Smooth muscle cell (in vitro differentiated cells): ENCODE measurements around the gene RASAL2. TPM values are rescaled to one million over a fixed set of nuclear protein-coding genes. Genes with fewer than 3 reads are reported as not detected.
A peak's percentile ranks its signal among the peaks of the same experiment; 100 is the strongest.

ENCODE experiments used
- DNase-seq: peaks from one replicate; lab custom pipeline; 2025; ENCODE audit not compliant: unreplicated experiment; lab: John Stamatoyannopoulos, UW
- H2AFZ ChIP-seq: fragments of 200-600 bp; sonication (generic); 2 replicates; pipeline ENCODE4 v1.6.0; 2016; ENCODE audit warnings: antibody characterized with exemption, low read depth, mild to moderate bottlenecking
- H3F3A ChIP-seq: fragments of 200-600 bp; sonication (generic); 2 replicates; pipeline ENCODE4 v1.6.0; 2017; ENCODE audit warnings: antibody characterized with exemption, low read depth
- H3K27ac ChIP-seq: fragments of 200-600 bp; sonication (generic); 2 replicates; pipeline ENCODE4 v1.5.1; 2016; ENCODE audit warnings: low read depth, mild to moderate bottlenecking
- H3K27me3 ChIP-seq: fragments of 200-600 bp; sonication (generic); 2 replicates; pipeline ENCODE4 v1.6.1; 2016; ENCODE audit warnings: low read depth, mild to moderate bottlenecking
- H3K36me3 ChIP-seq: fragments of 200-600 bp; sonication (generic); 2 replicates; pipeline ENCODE4 v1.5.1; 2016; ENCODE audit warnings: low read depth
- H3K4me1 ChIP-seq: fragments of 200-600 bp; sonication (generic); 2 replicates; pipeline ENCODE4 v1.5.1; 2016; ENCODE audit warnings: low read depth
- H3K4me2 ChIP-seq: fragments of 200-600 bp; sonication (generic); 2 replicates; pipeline ENCODE4 v1.6.0; 2016; ENCODE audit warnings: mild to moderate bottlenecking
- H3K4me3 ChIP-seq: fragments of 200-600 bp; sonication (generic); 2 replicates; pipeline ENCODE4 v1.5.1; 2016; ENCODE audit warnings: mild to moderate bottlenecking
- H3K79me2 ChIP-seq: fragments of 200-600 bp; sonication (generic); 2 replicates; pipeline ENCODE4 v1.6.0; 2016; ENCODE audit warnings: low read depth, mild to moderate bottlenecking
- H3K9ac ChIP-seq: fragments of 200-600 bp; sonication (generic); 2 replicates; pipeline ENCODE4 v1.6.0; 2016; ENCODE audit warnings: low read depth
- H3K9me3 ChIP-seq: fragments of 200-600 bp; sonication (generic); replicated peaks from 2 replicates; pipeline ENCODE4 v1.5.1; 2016; ENCODE audit warnings: low read depth
- H4K20me1 ChIP-seq: fragments of 200-600 bp; sonication (generic); 2 replicates; pipeline ENCODE4 v1.6.0; 2016; ENCODE audit warnings: low read depth
- CTCF ChIP-seq: fragments of 200-600 bp; sonication (generic); IDR thresholded peaks from 2 replicates; pipeline ENCODE4 v1.5.1; 2017; ENCODE audit warnings: borderline replicate concordance, mild to moderate bottlenecking, antibody characterized with exemption; ENCODE audit not compliant: insufficient read depth, poor library complexity, severe bottlenecking
- WGBS: methylation state at CpG from one replicate; pipeline ENCODE4 v1.1.7; 2016; ENCODE audit warnings: low lambda C conversion rate; 5-methylcytosine and 5-hydroxymethylcytosine counted together
- polyA plus RNA-seq: library from polyadenylated mRNA; unstranded; fragments of >200 nt; fragmentation: Nextera tagmentation; extraction: Ambion mirVana; gene quantifications from 2 replicates; pipeline ENCODE4 v1.2.1, GENCODE V29; 2016
- total RNA-seq: library from RNA; depleted of rRNA; stranded (reverse); fragments of >200 nt; gene quantifications from 2 replicates; pipeline ENCODE4 v1.2.3, GENCODE V29; 2014

RASAL2 gene
- total and polyA plus RNA-seq, 2 experiments from 2014 or later = 4.3 to 17.6 TPM

- Histone ChIP-seq H3K27ac (no peak overlapping the region), H3K4me1 (peaks cover 30% of the 10 kb centered on the region), H3K4me2 (peak overlapping the region; percentile 89), H3K79me2 (peaks cover 55% of the 10 kb centered on the region), H4K20me1 (peaks cover 58% of the 10 kb centered on the region), H3K9ac (peak overlapping the region; percentile 26), H3K27me3 (no peaks in the 10 kb centered on the region), H2AFZ (no peak overlapping the region), H3K36me3 (no peaks in the 10 kb centered on the region), H3K9me3 (no peaks in the 10 kb centered on the region), H3K4me3 (peak overlapping the region; percentile 64), H3F3A (peaks cover 8% of the 10 kb centered on the region)
- 24% methylated on average over 3 of the region's 3 CpGs for WGBS
- DNase-seq = no peak
- no peak for TF ChIP-seq CTCF
These were observed 2.5 kb downstream of the RASAL2 start for GRCh38 chr1:178096421-178096820.

- H3K36me3 ChIP-seq = no peaks in the 10 kb centered on the region
- H3K4me3 ChIP-seq = no peak overlapping the region
- no peak overlapping the region for H2AFZ ChIP-seq
- peaks cover 71% of the 10 kb centered on the region for H4K20me1 ChIP-seq
- no peaks in the 10 kb centered on the region for H3K9me3 ChIP-seq
- H3K27ac ChIP-seq = peak overlapping the region; percentile 15
- no peak for DNase-seq
- TF ChIP-seq CTCF = no peak
- no peak overlapping the region for H3K9ac ChIP-seq
- peak overlapping the region; percentile 38 for H3K4me2 ChIP-seq
- peaks cover 74% of the 10 kb centered on the region for H3K79me2 ChIP-seq
- 49% methylated on average over 3 of the region's 3 CpGs for WGBS
- H3F3A ChIP-seq = no peaks in the 10 kb centered on the region
- H3K4me1 ChIP-seq = peaks cover 23% of the 10 kb centered on the region
- no peaks in the 10 kb centered on the region for H3K27me3 ChIP-seq
These were observed 4.4 kb downstream of the RASAL2 start for GRCh38 chr1:178098262-178098661.

DNA sequence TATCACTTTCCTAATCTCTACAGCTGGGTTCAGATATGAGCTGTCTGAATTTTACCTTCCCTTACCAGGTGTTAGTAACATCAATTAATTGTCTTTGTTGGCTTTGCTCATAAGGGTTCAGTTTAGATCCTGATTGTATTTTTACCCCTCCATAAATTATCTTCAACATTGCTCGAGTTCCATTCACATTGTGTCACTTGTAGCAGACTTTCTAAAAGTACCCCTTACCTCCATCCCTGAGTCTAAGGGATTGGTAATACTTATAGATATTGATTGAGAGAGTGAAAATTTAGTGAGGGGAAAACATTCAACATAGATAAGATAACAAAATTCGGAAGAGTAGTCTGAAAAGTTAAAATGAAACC, 7.3 kb downstream of the RASAL2 start:
- peaks cover 6% of the 10 kb centered on the region for H3K4me1 ChIP-seq
- peaks cover 80% of the 10 kb centered on the region for H4K20me1 ChIP-seq
- no peak overlapping the region for H3K4me3 ChIP-seq
- DNase-seq = no peak
- WGBS = 73% methylated on average over 2 of the region's 2 CpGs
- no peaks in the 10 kb centered on the region for H3K36me3 ChIP-seq
- H3K27me3 ChIP-seq = no peaks in the 10 kb centered on the region
- H3K9me3 ChIP-seq = no peaks in the 10 kb centered on the region
- H3K9ac ChIP-seq = no peak overlapping the region
- no peak overlapping the region for H3K4me2 ChIP-seq
- peaks cover 91% of the 10 kb centered on the region for H3K79me2 ChIP-seq
- no peaks in the 10 kb centered on the region for H3F3A ChIP-seq
- no peak overlapping the region for H2AFZ ChIP-seq
- H3K27ac ChIP-seq = peak overlapping the region; percentile 33
- TF ChIP-seq CTCF = no peak

DNA sequence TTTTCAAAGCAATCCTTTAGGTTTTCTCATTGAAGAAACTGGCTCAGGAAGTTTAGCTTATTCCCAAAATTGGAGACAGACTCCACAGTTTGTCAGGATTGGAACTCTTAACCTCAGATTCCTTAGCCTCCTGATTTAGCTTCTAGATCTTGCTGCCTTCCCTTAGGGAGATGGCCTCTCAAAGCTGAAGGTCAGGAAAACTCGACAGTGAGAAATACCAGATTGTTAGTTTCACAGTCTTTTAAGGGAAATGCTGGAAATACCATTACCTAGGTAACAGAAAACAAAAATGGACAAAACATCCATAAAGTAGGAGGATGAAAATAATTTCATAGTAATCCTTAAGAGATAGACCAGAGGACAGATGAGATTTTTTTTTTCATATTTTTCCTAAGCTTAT, 7.8 kb downstream of the RASAL2 start:
- Histone ChIP-seq H3K9ac (no peak overlapping the region), H3K27me3 (no peaks in the 10 kb centered on the region), H2AFZ (no peak overlapping the region), H3K4me3 (no peak overlapping the region), H3K79me2 (peaks cover 91% of the 10 kb centered on the region), H3K4me2 (no peak overlapping the region), H3F3A (no peaks in the 10 kb centered on the region), H3K27ac (peak overlapping the region; percentile 33), H3K9me3 (no peaks in the 10 kb centered on the region), H4K20me1 (peaks cover 81% of the 10 kb centered on the region), H3K36me3 (no peaks in the 10 kb centered on the region), H3K4me1 (peaks cover 2% of the 10 kb centered on the region)
- no peak for DNase-seq
- no peak for TF ChIP-seq CTCF
- WGBS = 70% methylated on average over 1 of the region's 1 CpG
